GM12801 (cell line): ENCODE measurements around the gene MTCH1.

ENCODE experiments used
- CTCF ChIP-seq: IDR thresholded peaks from one replicate; pipeline ENCODE4 v1.5.1; 2011; ENCODE audit warnings: control low read depth; ENCODE audit not compliant: insufficient read length; ENCODE audit errors: extremely low read depth

The MTCH1 gene

DNA sequence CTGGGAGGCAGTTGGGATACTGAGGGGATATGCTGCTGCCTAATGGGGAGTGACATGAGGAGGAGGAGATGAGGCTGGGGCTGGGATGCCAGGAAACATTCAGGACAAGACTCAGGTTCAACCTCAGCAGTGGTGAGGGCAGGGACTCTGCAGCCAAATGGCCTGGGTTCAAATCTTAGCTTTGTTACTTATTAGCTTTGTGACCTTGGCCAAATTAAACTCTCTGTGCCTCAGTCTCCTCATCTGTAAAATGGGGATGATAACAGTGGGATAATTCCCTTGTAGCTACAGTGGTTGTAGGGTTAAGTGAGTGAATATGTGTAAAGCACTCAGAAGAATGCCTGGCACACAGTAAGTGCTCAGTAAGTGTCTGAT lies 29.6 kb downstream of the MTCH1 start:
- no peak for TF ChIP-seq CTCF

GRCh38 chr6:36955671-36956445 lies 30.1 kb downstream of the MTCH1 start:
- no peak for TF ChIP-seq CTCF

GRCh38 chr6:36955136-36955535 lies 30.9 kb downstream of the MTCH1 start:
- no peak for TF ChIP-seq CTCF

- no peak for TF ChIP-seq CTCF
These were observed 31.6 kb downstream of the MTCH1 start, which contains the start of gene PI16 for GRCh38 chr6:36954262-36954931. PI16 (plus strand) TSS chr6:36954738; CDS start chr6:36954761, 23 bp downstream.

GRCh38 chr6:36953931-36954261 lies 32.1 kb downstream of the MTCH1 start:
- TF ChIP-seq CTCF = no peak

DNA sequence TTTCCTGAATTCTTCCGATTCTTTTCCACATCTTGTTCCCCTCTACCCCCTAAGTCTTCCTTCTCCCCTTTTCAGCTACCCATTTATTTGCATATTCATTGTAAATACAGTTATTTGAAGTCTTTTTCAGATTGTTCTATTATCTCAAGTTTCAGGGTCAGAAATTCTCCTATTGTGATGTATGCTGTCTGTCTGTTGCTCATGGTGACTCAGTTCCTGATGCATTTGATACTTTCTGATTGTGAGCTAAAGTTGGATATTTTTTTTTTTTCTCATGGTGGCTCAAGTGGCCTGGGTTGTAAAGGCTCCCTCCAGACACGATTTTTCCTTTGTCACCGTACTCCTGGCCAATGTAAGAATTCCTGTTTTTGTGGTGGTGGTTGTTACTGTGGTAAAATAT lies 36.4 kb downstream of the MTCH1 start:
- no peak for TF ChIP-seq CTCF

GRCh38 chr6:36947570-36948351 lies 38.2 kb downstream of the MTCH1 start:
- TF ChIP-seq CTCF = no peak
